COR-L47 (cell line): ENCODE measurements around the gene TRERF1.
A peak's percentile ranks its signal among the peaks of the same experiment; 100 is the strongest.

Experiments
- DNase-seq: peaks from one replicate; lab custom pipeline; 2025; lab: John Stamatoyannopoulos, UW

Gene TRERF1

GRCh38 chr6:42423244-42423643 lies 28.5 kb downstream of the TRERF1 start:
- no peak for DNase-seq

- DNase-seq, result no peak
Observed at GRCh38 chr6:42420741-42421140, 31.0 kb downstream of the TRERF1 start.

DNA sequence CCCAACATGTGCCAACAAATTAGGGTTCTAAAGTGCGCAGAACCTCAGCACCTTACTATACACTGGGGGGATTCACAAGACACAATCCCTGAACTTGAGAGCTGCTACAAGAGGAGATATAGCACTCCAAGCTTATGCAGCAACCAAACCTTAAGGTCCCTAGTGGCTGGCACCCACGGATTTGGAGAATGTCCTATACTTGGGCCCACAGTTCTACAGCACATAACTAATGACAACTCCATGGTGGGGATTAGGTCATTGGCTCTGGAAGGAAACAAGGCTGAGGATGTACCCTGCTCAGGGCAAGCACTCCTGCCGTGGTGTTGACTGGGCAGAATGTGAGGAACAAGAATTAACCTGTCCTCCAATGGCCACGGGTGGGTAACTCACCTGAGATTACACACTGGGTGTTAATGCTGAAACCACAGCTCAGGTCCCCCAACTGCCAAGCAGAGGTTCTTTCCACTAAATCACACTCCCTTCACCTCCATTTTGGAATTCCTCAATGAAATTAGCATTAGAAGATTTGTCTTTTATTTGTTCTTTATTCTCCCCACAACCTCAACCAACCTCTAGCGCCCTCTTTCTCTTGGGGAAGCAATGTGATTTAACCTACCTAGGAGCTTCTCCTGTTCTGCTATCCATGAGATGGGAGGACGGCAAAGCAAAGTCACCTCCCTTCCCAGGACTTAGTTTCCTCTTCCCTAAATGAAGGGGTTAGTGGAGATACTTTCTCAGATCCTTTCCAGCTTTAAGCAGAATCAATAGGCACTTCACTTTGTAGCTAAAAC lies 32.0 kb downstream of the TRERF1 start:
- no peak for DNase-seq

DNA sequence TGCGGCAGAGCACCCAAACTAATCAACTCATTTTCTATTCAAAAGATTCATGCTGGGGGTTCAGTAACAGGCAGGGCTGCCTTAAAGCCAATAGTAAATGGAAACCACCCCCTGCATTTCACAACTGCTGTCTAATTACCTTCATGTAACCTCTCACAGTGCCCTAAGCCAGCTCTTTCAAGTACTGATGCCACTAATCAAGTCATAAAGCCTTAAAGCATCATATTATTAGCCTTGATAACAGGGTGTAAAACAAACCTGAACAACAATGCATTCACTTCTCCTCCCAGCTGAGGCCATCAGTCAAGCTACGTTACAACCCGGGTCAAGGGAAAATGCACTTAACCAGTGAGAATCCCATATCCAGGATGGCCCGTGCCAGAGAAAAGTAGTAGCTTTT lies 33.0 kb downstream of the TRERF1 start:
- no peak for DNase-seq

- no peak for DNase-seq
Observed at GRCh38 chr6:42417641-42418112, 34.0 kb downstream of the TRERF1 start.

GRCh38 chr6:42411406-42411805 lies 40.3 kb downstream of the TRERF1 start:
- DNase-seq, result no peak

DNA sequence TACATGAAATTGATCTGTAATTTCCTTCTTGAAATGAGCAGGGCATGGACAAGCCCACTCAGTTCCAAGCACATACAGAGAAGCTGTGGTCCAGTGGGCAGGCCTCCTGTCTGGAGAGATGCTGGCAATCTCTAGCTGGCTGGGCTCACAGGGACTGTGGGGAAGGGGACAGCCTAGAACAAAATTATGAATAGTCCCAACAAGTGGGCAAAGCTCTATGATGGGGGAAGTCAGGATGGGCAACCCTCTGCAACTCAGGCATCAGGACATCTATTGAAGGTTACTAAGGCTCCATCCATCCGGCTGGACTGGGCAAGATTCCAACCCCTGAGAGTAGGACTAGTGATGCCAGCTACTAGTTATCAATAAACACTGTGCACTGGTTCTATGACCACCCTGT lies 40.9 kb downstream of the TRERF1 start:
- no peak for DNase-seq

GRCh38 chr6:42409581-42409980 lies 42.1 kb downstream of the TRERF1 start:
- no peak for DNase-seq

- no peak for DNase-seq
Observed at GRCh38 chr6:42407379-42407778, 44.3 kb downstream of the TRERF1 start.

DNA sequence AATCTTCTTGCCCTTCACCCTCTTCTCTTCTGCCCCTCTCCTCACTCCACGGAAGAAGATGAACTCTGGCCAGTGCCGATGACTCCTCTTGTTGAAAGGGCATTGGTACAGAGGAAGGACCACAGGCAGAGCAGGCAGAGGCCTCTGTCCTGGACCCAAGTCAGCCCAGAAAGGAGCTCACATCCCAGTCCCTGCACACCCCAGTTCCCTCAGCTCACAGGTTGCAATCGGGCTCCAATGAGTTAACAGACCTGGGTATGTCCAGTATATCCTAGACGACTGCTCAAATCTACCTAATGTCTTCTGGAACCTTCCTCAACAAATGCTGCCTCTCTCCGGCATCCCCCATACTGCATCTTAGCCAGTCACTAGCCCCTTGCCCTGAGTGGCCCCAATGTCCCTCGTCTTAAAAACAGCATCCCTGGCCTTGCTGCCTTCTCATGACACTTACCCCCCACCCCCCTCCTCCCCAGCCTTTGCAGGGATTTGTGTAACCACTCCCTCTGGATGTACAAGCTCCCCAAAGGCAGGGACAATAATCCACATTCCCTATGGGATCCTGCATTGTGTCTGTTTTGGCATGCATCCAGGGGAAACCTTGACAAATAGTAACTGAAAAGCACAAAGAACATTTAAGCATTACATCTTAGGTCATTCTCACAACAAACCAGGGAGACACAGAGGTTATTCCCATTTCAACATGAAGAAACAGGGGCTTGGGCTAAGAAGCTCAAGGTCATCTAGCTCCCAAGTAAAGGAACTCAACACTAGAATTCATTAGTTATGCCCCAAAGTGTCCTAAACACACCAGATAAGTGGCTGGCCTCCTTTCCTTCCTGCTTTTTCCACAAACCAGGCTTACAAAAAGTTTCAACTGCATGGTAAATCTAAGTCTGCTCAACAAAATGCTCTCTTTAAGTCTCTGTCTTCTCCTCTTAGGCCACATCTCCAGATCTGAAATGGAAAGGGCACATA lies 45.1 kb downstream of the TRERF1 start:
- DNase-seq, result peak; percentile 49

- DNase-seq, result no peak
Observed at GRCh38 chr6:42405021-42405420, 46.7 kb downstream of the TRERF1 start.

DNA sequence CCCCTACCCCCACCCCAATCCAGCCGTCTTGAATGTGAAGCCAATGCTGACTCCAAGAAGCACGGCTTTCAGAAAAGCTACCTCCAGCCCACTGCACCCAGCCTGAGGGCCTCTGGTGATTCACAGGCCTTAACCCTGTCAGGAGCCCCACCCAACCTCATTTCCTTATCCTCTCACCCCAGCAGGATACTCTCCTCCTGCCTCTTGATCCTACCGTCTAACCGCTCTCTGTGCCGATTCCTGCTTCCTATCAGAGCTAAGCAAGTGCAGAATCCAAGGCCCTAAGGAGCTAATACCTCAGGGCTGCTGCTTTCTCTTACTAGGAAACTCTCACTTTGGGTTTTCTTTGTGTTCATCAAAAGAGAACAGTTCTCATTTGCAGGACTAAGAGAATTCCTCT lies 47.2 kb downstream of the TRERF1 start:
- DNase-seq, result no peak

- no peak for DNase-seq
Observed at GRCh38 chr6:42403831-42404230, 47.9 kb downstream of the TRERF1 start.

GRCh38 chr6:42403421-42403820 lies 48.3 kb downstream of the TRERF1 start:
- DNase-seq, result no peak

- DNase-seq, result no peak
Observed at GRCh38 chr6:42402184-42402583, 49.5 kb downstream of the TRERF1 start.

- DNase-seq, result no peak
Observed at GRCh38 chr6:42401613-42401951, 50.1 kb downstream of the TRERF1 start.

- no peak for DNase-seq
Observed at GRCh38 chr6:42400886-42401612, 50.7 kb downstream of the TRERF1 start.

DNA sequence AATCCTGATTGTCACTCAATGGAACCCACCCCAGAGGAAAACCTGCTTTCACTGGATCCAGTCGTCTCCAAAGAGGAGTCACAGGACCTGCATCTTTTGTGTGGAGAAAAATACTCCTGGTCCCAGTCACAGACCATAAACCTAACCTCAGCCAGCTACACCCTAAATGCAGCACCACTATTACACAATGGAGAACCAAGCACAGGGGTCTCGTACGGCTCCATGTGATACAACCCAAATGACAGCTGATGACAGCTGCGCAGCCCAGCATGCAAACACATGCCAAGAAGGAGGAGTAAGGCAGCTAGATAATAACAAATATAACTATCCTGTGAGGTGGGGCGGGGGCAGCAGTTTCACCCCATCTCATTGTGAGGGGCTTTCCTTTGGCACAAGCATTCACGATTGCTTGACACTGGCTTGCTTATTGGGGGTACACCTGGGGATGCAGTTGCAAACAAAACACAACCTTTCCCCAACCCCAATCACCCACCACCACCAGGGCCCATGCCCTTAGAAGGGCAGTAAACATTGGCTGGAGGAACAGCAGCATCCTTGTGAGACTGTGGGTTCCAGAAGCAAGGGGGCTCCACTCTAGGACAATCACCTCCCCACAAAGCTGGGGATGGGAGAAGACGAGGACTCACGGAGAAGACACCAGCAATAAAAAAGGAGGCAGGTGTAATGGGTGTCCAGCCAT lies 51.5 kb downstream of the TRERF1 start:
- no peak for DNase-seq

- DNase-seq, result no peak
Observed at GRCh38 chr6:42396720-42397119, 55.0 kb downstream of the TRERF1 start.

- no peak for DNase-seq
Observed at GRCh38 chr6:42394881-42395620, 56.7 kb downstream of the TRERF1 start.

DNA sequence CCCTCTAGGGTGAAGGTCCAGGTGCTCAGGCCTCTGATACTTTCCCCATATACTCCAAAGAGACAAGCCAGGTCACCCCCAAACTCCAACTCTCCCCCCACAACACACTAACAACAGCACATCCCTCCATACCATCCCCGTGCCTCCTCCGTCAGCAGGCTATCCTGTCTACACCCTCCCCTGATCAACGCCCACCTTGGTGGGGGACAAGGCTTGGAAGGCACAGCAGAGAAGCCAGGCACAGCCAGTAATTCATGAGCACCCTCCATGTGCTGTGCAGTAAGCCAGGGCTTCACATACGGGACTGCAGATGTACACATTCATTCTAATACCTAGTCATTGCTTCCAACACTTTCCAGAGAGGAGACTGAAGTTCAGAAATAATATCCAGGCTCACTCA lies 57.6 kb downstream of the TRERF1 start:
- no peak for DNase-seq
